ENCODE measurements around the gene CELF6. TPM values are rescaled to one million over a fixed set of nuclear protein-coding genes. Genes with fewer than 3 reads are reported as not detected.

Gene CELF6
- total RNA-seq (2022; extraction: Qiagen RNA extraction): 0.13 to 0.18 TPM (median 0.16 TPM) in 5 replicates

GRCh38 chr15:72319985-72320671, at the start of gene CELF6:
CELF6 (minus strand) TSS chr15:72320157; CDS start chr15:72319874, 283 bp downstream.

DNA sequence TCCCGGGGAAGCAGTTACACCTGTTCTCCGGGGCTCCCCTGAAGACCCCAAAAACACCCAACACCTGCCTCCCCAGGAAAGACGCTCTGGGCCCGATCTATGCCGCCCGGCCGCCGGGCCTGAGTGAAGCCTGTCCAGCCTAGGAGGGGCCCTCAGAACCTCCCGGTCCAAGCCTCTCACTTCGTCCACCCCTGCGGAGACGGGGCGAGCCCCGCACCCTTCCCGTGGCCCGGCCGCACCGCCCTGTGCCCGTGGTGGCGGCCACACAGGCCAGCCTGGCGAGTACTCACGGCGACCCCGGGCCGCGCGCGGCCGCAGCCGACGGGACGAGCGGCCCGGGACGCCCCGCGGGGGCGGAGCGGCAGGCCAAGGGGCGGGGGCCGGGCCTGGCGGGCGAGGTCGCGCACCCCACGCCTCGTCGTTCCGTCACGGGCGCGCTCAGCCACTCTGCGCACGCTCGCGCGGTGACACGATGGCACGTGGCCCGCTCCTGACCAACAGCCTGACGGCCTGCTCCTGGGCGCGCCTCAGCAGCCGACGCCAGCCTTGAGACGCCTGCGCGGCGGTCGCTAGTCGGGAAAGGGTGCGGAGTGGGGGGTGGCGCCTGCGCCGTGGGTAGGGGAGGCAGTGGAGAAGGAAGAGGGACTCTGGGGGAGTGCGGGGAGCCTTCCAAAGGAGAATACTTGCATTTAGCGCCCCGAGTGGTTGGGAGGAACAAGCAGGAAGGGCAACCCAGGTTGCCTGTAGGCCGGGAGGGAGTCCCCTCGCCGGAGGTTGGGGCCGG, 47.6 kb downstream of the CELF6 start, which contains the start of gene PARP6:
PARP6 (minus strand) TSS at position 342 of the 784 bp plus-strand sequence. CDS start 5,077 bp downstream, outside the sequence.

Other genes starting within 250 kb of the CELF6 start
- 6.8 to 10.3 TPM (median 8.7 TPM) in 5 replicates for gene MYO9A, start 202.0 kb downstream of the CELF6 start, total RNA-seq (2022; extraction: Qiagen RNA extraction)
- 1.7 to 2.1 TPM (median 1.8 TPM) in 5 replicates for gene SENP8, start 201.8 kb downstream of the CELF6 start, total RNA-seq (2022; extraction: Qiagen RNA extraction)
- gene GRAMD2A, start 122.4 kb downstream of the CELF6 start, total RNA-seq (2022; extraction: Qiagen RNA extraction): 0.06 TPM in 1 of 5 replicates, not detected in the others
- 3,236 to 3,629 TPM (median 3,548 TPM) in 5 replicates for gene PKM, start 89.0 kb downstream of the CELF6 start, total RNA-seq (2022; extraction: Qiagen RNA extraction)
- 48.8 to 66.0 TPM (median 65.6 TPM) in 5 replicates for gene PARP6, start 47.6 kb downstream of the CELF6 start, total RNA-seq (2022; extraction: Qiagen RNA extraction)
- gene HEXA, start 55.9 kb upstream of the CELF6 start, total RNA-seq (2022; extraction: Qiagen RNA extraction): 137 to 163 TPM (median 156 TPM) in 5 replicates
- gene TMEM202, start 78.1 kb upstream of the CELF6 start, total RNA-seq (2022; extraction: Qiagen RNA extraction): not detected in 5 replicates
- 49.4 to 79.7 TPM (median 74.9 TPM) in 5 replicates for gene ARIH1, start 154.2 kb upstream of the CELF6 start, total RNA-seq (2022; extraction: Qiagen RNA extraction)